Mucosa of descending colon (tissue), 3 donors: ENCODE measurements around the gene CELSR2. TPM values are rescaled to one million over a fixed set of nuclear protein-coding genes. Genes with fewer than 3 reads are reported as not detected.

Experiments used
- ATAC-seq: fragments of 200-7000 bp; cut with Tn5 transposase; one replicate; pipeline ENCODE4 v1.9.1; 2020; ENCODE audit warnings: mild to moderate bottlenecking, moderate library complexity
- DNase-seq, 3 donors: peaks; one replicate each; pipeline ENCODE4 v3.0.0-alpha.2; 2020
- H3K36me3 ChIP-seq: fragments of 200-600 bp; one replicate; pipeline ENCODE4 v1.8.0; 2021; ENCODE audit warnings: low read depth, mild to moderate bottlenecking
- H3K4me1 ChIP-seq: fragments of 200-600 bp; one replicate; pipeline ENCODE4 v1.8.0; 2021; ENCODE audit warnings: low read depth, mild to moderate bottlenecking
- H3K4me3 ChIP-seq: fragments of 200-600 bp; one replicate; pipeline ENCODE4 v1.8.0; 2021; ENCODE audit warnings: mild to moderate bottlenecking
- H3K9me3 ChIP-seq: fragments of 200-600 bp; one replicate; pipeline ENCODE4 v1.8.0; 2021; ENCODE audit warnings: mild to moderate bottlenecking
- CTCF ChIP-seq: fragments of 200-600 bp; IDR thresholded peaks from one replicate; pipeline ENCODE4 v1.8.0; 2022; ENCODE audit warnings: antibody characterized with exemption, mild to moderate bottlenecking
- intact Hi-C, 2 donors: fragments of 100-400 bp; cut with DNase I in 1 of 2; cut with micrococcal nuclease in 1 of 2; formaldehyde crosslinking; loops; one replicate each; pipeline versions ENCODE4 v1.11.0 to v1.11.1; 2022; cut with DNase I, micrococcal nuclease
- total RNA-seq, 3 donors: library from RNA; stranded (reverse); fragmentation: NEBNext Ultra II Directional in 2 of 3; extraction: Animal tissue kit (Norgen Biotek cat#: 25700) in 2 of 3; gene quantifications; one replicate each; pipeline versions ENCODE4 v1.2.1 to v1.2.4, GENCODE V29; 2021 to 2023
- donor health status: DM: no; HTN: no; CAD: no; lungs with moderate emphysema.
- donor health status: DM: no; HTN: no; CAD: no.
- donor health status: DM: no; HTN: yes; CAD: no.

The CELSR2 gene
- total RNA-seq, 3 donors from 2014 or later = 2.8 to 14.7 (median 3.2) TPM

DNA sequence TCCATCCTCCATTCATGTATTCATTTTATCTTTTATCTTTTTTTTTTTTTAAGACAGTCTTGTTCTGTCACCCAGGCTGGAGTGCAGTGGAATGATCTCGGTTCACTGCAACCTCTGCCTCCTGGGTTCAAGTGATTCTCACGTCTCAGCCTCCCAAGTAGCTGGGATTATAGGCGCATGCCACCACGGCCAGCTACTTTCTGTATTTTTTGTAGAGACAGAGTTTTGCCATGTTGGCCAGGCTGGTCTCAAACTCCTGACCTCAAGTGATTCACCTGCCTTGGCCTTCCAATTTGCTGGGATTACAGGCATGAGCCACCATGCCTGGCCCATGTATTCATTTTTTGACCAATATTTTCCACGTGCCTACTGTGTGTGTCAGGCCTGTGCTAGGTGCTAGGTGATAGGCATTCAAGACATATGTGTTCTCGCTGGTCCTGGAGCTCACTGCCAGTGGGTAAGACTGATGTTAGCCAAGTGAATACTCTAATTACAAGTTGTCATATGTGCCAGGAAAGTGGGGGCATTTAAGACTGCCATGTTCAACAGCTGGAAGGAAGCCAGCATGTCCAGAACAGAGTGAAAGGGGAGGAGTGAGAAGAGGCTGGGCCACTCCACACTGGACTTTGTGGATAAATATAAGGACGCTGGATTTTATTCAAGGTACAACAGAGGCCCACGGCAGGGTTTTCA, 5.3 kb upstream of the CELSR2 start:
- Histone ChIP-seq H3K36me3 (no peaks in the 10 kb centered on the region), H3K4me3 (no peak overlapping the region), H3K9me3 (no peaks in the 10 kb centered on the region), H3K4me1 (peaks cover 7% of the 10 kb centered on the region)
- DNase-seq (no peak), ATAC-seq (no peak)
- intact Hi-C loops = no loop called here
- TF ChIP-seq CTCF = no peak

DNA sequence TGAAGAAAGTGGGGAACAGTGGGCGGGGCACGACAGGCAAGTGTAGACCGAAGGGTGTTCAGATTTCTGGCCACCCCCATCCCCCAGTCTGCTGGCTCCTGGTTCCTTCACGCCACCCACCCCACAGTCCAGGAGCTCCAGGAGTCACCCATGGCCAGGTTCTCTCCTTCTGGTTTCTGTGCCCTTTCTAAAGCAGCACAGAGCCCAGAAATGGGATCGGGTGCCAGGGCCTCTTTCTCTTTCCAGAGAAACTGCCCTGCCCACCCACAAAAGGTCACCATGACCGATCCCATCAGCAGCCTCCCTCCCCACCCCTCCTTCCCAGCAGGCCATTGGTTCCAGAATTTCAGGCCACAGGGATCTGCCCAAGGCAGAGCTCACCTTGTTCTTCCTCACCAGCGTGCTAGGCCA, 3.2 kb upstream of the CELSR2 start:
- Histone ChIP-seq H3K9me3 (no peaks in the 10 kb centered on the region), H3K4me1 (peaks cover under 1% of the 10 kb centered on the region), H3K4me3 (no peak overlapping the region), H3K36me3 (no peaks in the 10 kb centered on the region)
- no peak for TF ChIP-seq CTCF
- intact Hi-C loops = no loop called here
- no peak for ATAC-seq
- peak in 1 of 3 donors; percentile 41 for DNase-seq

GRCh38 chr1:109247401-109248365, 1.7 kb upstream of the CELSR2 start:
- TF ChIP-seq CTCF = no peak
- Histone ChIP-seq H3K36me3 (no peaks in the 10 kb centered on the region), H3K9me3 (no peaks in the 10 kb centered on the region), H3K4me1 (no peaks in the 10 kb centered on the region), H3K4me3 (no peak overlapping the region)
- intact Hi-C loops = no loop called here
- ATAC-seq (no peak), DNase-seq (no peak)

- H3K36me3 ChIP-seq = no peaks in the 10 kb centered on the region
- TF ChIP-seq CTCF = no peak
- H3K4me1 ChIP-seq = no peaks in the 10 kb centered on the region
- no peaks in the 10 kb centered on the region for H3K9me3 ChIP-seq
- ATAC-seq (no peak), DNase-seq (no peak)
- intact Hi-C loops = no loop called here
- H3K4me3 ChIP-seq = no peak overlapping the region
Measured at GRCh38 chr1:109248444-109248796, 919 bp upstream of the CELSR2 start.

- intact Hi-C loops = no loop called here
- Histone ChIP-seq H3K9me3 (no peaks in the 10 kb centered on the region), H3K36me3 (no peaks in the 10 kb centered on the region), H3K4me1 (no peaks in the 10 kb centered on the region), H3K4me3 (peak overlapping the region; percentile 40)
- no peak for TF ChIP-seq CTCF
- ATAC-seq (peak; percentile 38), DNase-seq (peak in 1 of 3 donors; percentile 52)
Measured at GRCh38 chr1:109249654-109250401, 489 bp downstream of the CELSR2 start.
